Psoas muscle (tissue), 8 donors: ENCODE data around the gene CKS1B. TPM values are rescaled to one million over a fixed set of nuclear protein-coding genes. Genes with fewer than 3 reads are reported as not detected.

Experiments
- ATAC-seq, 4 donors: fragments of 200-7000 bp; cut with Tn5 transposase; one replicate each; pipeline ENCODE4 v1.9.1; 2020; ENCODE audit warnings: moderate library complexity in 3 of 4, mild to moderate bottlenecking in 2 of 4
- DNase-seq, 2 donors: peaks; one replicate each; pipeline ENCODE4 v3.0.0-alpha.2; 2020
- H3K27ac ChIP-seq: fragments of 200-600 bp; one replicate; pipeline ENCODE4 v1.8.0; 2022
- H3K27me3 ChIP-seq, 3 donors: fragments of 200-600 bp in 1 of 3; one replicate each; pipeline versions ENCODE4 v1.6.1 to v1.8.0; 2013 to 2022; ENCODE audit warnings: low read length in 2 of 3, mild to moderate bottlenecking in 2 of 3, moderate library complexity in 1 of 3; ENCODE audit not compliant: insufficient read depth in 3 of 3
- H3K36me3 ChIP-seq, 2 donors: fragments of 200-600 bp in 1 of 2; one replicate each; pipeline versions ENCODE4 v1.6.1 to v1.8.0; 2013 to 2022; ENCODE audit warnings: low read depth in 1 of 2, mild to moderate bottlenecking in 1 of 2, moderate library complexity in 1 of 2; ENCODE audit not compliant: insufficient read depth in 1 of 2
- H3K4me1 ChIP-seq: fragments of 200-600 bp; one replicate; pipeline ENCODE4 v1.8.0; 2022
- H3K4me3 ChIP-seq: fragments of 200-600 bp; one replicate; pipeline ENCODE4 v1.8.0; 2022; ENCODE audit warnings: mild to moderate bottlenecking
- H3K9me3 ChIP-seq: fragments of 200-600 bp; one replicate; pipeline ENCODE4 v1.8.0; 2022
- CTCF ChIP-seq: fragments of 200-600 bp; IDR thresholded peaks from one replicate; pipeline ENCODE4 v1.8.0; 2022; ENCODE audit warnings: antibody characterized with exemption
- WGBS, 3 donors: extraction: QIAGEN DNeasy Blood & Tissue Kit; methylation state at CpG; one replicate each; pipeline versions ENCODE4 v1.1.6 to v1.1.7; 2013; 5-methylcytosine and 5-hydroxymethylcytosine counted together
- intact Hi-C, 2 donors: fragments of 100-400 bp; cut with DNase I; formaldehyde crosslinking; loops; one replicate each; pipeline versions ENCODE4 v1.11.0 to v1.14.2; 2022
- polyA plus RNA-seq, 3 donors: library from polyadenylated mRNA; stranded (reverse); fragments of 200-250 nt; gene quantifications; one replicate each; pipeline ENCODE4 v1.2.3, GENCODE V29; 2013
- total RNA-seq, 4 donors: library from RNA; stranded (reverse); fragmentation: NEBNext Ultra II Directional in 2 of 4; extraction: Animal tissue kit (Norgen Biotek cat#: 25700) in 2 of 4; gene quantifications; one replicate each; pipeline versions ENCODE4 v1.2.1 to v1.2.4, GENCODE V29; 2021 to 2023
- donor health status: healthy with polysubstance abuse.
- donor health status: DM: no; HTN: no; CAD: no; lungs with moderate emphysema.
- donor health status: Bipolar disorder and iron deficiency.
- donor health status: healthy.
- donor health status: DM: yes; HTN: yes; CAD: no.
- donor health status: DM: no; HTN: no; CAD: no.
- donor health status: DM: no; HTN: no; CAD: no.
- donor health status: DM: yes; HTN: yes; CAD: no.

CKS1B gene
- total and polyA plus RNA-seq, 7 donors: 5.5 to 48.1 (median 12.1) TPM

DNA sequence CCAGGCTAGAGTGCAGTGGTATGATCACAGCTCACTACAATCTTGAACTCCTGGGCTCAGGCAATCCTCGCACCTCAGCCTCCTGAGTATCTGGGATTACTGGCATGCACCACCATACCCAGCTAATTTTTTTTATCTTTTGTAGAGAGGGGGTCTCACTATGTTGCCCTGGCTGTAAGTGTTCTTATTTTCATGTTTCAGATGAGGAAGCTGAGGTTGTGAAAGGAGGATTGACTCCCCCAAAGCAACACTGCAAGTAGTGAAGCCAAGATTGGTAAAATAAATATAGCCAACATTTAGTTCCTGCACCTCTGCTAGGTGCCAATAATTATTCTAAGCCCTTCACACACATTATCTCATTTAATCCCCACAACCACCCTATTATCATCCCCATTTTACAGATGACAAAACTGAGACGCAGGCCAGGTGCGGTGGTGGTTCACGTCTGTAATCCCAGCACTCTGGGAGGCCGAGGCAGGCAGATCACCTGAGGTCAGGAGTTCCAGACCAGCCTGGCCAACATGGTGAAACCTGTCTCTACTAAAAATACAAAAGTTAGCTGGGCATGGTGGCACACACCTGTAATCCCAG lies 40.0 kb upstream of the CKS1B start:
- ATAC-seq: no peak
- Histone ChIP-seq H3K4me1 (peaks cover 4% of the 10 kb centered on the region), H3K27me3 (no peaks in the 10 kb centered on the region), H3K36me3 (peaks cover 4 to 30% of the 10 kb centered on the region in 2 donors), H3K9me3 (no peaks in the 10 kb centered on the region), H3K4me3 (no peak overlapping the region), H3K27ac (no peak overlapping the region)
- no peak for DNase-seq
- no peak for TF ChIP-seq CTCF
- intact Hi-C loops: loop anchor here in 1 of 2 donors (10.0 kb wide), 1 partner anchor 370 kb away; the partner anchor contains the start of gene CHRNB2
- WGBS, 3 donors: 94 to 96% (median 95%) methylated on average over 5 of the region's 5 CpGs

GRCh38 chr1:154935749-154936554 lies 38.5 kb upstream of the CKS1B start:
- no peaks in the 10 kb centered on the region for H3K27me3 ChIP-seq
- TF ChIP-seq CTCF: no peak
- ATAC-seq (no peak), DNase-seq (no peak)
- intact Hi-C loops: loop anchor here in 1 of 2 donors (10.0 kb wide), 1 partner anchor 371 kb away; the partner anchor contains the start of gene CHRNB2
- peak overlapping the region; percentile 95 for H3K27ac ChIP-seq
- H3K36me3 ChIP-seq: peaks cover 4 to 15% of the 10 kb centered on the region in 2 donors
- peak overlapping the region; percentile 76 for H3K4me3 ChIP-seq
- H3K4me1 ChIP-seq: peaks cover 4% of the 10 kb centered on the region
- H3K9me3 ChIP-seq: no peaks in the 10 kb centered on the region
- 29 to 37% (median 33%) methylated on average over 27 of the region's 27 CpGs for WGBS, 3 donors

DNA sequence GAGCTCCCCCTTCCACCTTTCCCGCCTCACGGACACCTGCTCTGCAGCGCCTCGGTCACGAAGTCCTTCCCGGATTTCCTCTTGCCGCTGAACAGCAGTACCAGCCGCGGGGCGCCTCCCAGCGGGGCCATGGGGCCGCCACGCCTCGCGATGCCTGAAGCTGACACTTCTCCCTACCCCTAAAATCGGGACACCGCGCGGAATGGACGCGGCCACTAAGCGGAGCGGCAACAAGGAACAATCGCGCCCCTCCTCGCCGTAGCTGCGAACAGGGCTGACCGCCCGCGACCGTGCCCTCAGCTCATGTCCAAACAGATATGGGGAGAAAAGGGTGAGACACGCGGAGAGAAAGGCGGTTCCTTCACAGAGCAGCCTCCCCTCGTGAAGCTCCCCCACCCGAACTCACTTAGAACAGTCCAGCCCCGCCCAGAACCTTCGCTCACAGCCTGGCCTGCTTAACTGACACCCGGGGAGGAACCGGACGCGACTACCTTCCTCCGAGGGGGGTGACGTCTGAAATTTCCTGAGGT lies 37.9 kb upstream of the CKS1B start, which contains the start of gene PMVK:
PMVK (minus strand) TSS at position 165 of the 530 bp plus-strand sequence; CDS start at position 131, 34 bp downstream.
- peaks cover 4% of the 10 kb centered on the region for H3K4me1 ChIP-seq
- no peaks in the 10 kb centered on the region for H3K9me3 ChIP-seq
- H3K36me3 ChIP-seq: peaks cover 4 to 9% of the 10 kb centered on the region in 2 donors
- peak within 1 kb of the TSS; percentile 95 for H3K27ac ChIP-seq
- DNase-seq (peak; percentile 95 to 97), ATAC-seq (peak; percentile 90 to 94 (median 93))
- TF ChIP-seq CTCF: peak; percentile 19
- no peaks in the 10 kb centered on the region for H3K27me3 ChIP-seq
- WGBS, 3 donors: 0% methylated on average over 44 to 45 of the region's 45 CpGs
- H3K4me3 ChIP-seq: peak within 1 kb of the TSS; percentile 76
- intact Hi-C loops: loop anchor here in 1 of 2 donors (10.0 kb wide), 1 partner anchor 372 kb away; the partner anchor contains the start of gene CHRNB2

DNA sequence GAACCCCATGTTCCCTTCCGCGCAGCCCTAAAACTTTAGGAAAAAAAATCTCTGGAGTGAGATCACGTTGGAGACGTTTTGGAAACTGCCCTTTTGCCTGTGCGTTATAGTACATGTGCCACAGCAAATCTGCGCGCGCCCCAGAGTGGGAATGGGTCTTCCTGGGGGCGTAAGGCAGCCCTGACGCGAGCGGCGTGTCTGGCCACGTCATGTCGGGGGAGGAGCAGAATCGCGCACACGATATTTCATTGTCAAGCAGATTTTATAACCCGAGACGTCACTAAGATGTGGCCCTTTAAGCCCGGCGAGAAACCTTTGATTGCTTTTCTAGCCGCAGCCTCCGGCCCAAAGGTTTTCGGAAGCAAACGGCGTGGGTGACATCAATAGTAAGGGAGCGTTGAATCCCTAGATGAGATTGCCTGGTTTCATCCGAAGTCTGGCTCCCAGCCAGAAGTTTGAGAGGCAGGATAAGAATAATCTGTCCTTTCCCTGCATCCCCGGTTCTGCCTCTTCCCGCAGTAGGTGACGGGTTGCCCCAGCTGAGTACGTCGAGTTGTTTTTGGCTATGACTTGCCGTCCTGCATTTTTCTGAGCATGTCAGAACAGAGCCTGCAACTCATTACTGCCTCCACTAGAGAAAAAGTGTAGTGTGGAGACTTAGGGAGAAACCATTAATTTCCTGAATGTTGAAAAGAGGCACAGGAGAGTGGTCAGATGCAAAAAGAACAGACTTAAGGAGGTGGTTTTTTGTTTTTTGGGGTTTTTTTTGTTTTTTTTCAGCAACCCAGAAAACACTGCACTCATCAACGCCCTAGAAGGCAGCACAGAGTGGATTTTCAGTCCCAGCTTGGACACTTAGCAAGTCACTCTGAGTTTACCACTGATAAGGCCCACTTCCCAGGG lies 37.1 kb upstream of the CKS1B start:
- Histone ChIP-seq H3K9me3 (no peaks in the 10 kb centered on the region), H3K4me3 (peak overlapping the region; percentile 76), H3K27ac (peak overlapping the region; percentile 95), H3K4me1 (peaks cover 4% of the 10 kb centered on the region), H3K36me3 (peaks cover 0 to 4% of the 10 kb centered on the region in 2 donors), H3K27me3 (no peaks in the 10 kb centered on the region)
- intact Hi-C loops: loop anchor here in 1 of 2 donors (10.0 kb wide), 1 partner anchor 373 kb away; the partner anchor contains the start of gene CHRNB2
- TF ChIP-seq CTCF: peak; percentile 20
- DNase-seq (peak; percentile 91 to 96), ATAC-seq (peak; percentile 85 to 90 (median 86))
- WGBS, 3 donors: 1% methylated on average over 36 of the region's 36 CpGs
